KOPT-K1 (cell line): ENCODE data around the gene PITX1.

Source experiments
- H3K27ac ChIP-seq: fragments of 200-600 bp; sonication (generic); 2 replicates; pipeline ENCODE4 v1.5.1; 2016; ENCODE audit warnings: antibody characterized with exemption, mild to moderate bottlenecking, low read depth, low read length; ENCODE audit not compliant: poor library complexity, severe bottlenecking
- H3K36me3 ChIP-seq: fragments of 200-600 bp; sonication (generic); 2 replicates; pipeline ENCODE4 v1.5.1; 2017; ENCODE audit warnings: antibody characterized with exemption, mild to moderate bottlenecking, low read length, moderate library complexity; ENCODE audit not compliant: insufficient read depth
- H3K9me3 ChIP-seq: fragments of 200-600 bp; sonication (generic); 2 replicates; pipeline ENCODE4 v1.5.1; 2017; ENCODE audit warnings: antibody characterized with exemption, low read length, mild to moderate bottlenecking; ENCODE audit not compliant: insufficient read depth, poor library complexity, severe bottlenecking

Gene PITX1

GRCh38 chr5:135030123-135030955 lies 3.7 kb downstream of the PITX1 start:
- H3K27ac ChIP-seq = no peak overlapping the region

DNA sequence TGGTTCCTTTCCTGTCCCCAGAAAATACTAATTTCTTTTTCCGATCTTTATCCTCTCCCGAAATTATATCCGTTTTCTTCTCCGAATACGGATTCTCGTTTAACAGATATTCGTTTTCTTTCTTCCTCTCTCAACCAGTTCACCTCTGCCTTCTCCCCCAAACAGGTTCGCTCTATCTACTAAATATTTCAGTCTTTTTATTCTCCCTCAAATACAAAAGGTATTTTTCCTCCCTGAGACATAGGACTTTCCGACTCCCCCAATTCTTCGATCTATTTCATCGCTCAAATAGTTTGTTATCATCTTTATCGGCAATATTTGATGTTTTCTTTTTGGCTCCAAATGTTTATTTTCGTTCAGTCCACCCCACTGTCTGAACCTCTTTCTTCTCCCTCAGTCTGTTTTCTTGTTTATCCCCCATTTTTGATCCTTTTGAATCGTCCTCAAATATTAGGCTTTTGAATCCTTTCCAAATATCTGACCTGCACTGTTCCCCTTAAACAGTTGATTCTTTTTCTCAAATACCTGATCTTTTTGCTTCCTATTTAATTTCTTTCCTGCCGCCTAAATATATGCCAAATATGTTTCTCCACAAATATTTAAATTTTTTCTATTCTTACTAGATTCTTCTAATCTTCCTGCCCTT lies 4.4 kb downstream of the PITX1 start:
- Histone ChIP-seq H3K36me3 (no peaks in the 10 kb centered on the region), H3K27ac (no peak overlapping the region)

More at GRCh38 chr5:135030123-135030955, 3.7 kb downstream of the PITX1 start:
- no peaks in the 10 kb centered on the region for H3K36me3 ChIP-seq
- H3K9me3 ChIP-seq = no peaks in the 10 kb centered on the region

GRCh38 chr5:135028791-135029476 lies 5.1 kb downstream of the PITX1 start:
- Histone ChIP-seq H3K27ac (no peak overlapping the region), H3K36me3 (no peaks in the 10 kb centered on the region)

More for the DNA sequence above, 4.4 kb downstream of the PITX1 start:
- H3K9me3 ChIP-seq = no peaks in the 10 kb centered on the region

DNA sequence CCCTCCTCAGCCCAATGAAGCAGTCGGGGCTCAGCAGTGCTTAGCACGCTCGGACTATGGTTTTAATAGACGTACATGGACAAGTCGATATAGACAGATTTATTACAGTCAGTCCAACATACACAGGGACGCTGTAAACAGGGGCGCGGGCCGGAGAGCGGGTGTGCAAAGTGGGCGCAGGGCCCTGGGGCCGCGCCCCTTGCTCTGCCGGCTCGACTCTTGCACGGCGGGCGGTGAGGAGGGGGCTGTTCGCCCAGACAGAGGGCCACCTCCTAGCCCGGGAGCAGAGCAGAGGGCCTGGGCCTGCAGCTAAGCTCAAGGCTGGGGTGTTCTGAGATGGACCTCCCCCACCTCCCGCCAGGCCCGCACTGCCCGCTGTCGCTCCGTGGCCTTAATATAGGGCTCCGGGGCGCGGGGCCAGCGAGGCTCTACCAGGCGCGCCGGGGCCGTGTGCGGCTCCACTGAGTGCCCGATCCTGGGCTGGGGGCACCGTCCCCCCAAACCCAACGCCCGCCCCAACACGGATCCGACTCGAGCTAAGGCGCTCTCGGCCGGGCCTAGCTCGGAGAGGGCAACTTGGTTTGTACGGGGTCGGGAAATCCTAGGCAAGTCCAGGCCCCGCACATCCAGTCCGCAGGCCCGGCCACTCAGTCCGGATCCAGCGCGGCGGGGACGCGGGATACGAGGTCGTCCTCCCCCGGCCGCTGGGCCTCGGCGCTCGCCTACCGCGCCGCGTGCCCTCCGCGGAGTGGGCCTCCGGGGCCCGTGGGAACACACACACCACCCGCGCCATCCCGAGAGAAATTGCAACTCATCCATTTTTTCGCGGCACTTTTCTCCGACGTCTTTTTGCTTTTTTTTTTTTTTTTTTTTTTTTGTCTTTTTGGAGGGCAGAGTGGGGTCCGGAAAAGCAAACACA lies 6.1 kb downstream of the PITX1 start:
- no peak overlapping the region for H3K27ac ChIP-seq
- no peaks in the 10 kb centered on the region for H3K9me3 ChIP-seq
- no peaks in the 10 kb centered on the region for H3K36me3 ChIP-seq

More at GRCh38 chr5:135028791-135029476, 5.1 kb downstream of the PITX1 start:
- no peaks in the 10 kb centered on the region for H3K9me3 ChIP-seq

GRCh38 chr5:135027266-135027696 lies 6.7 kb downstream of the PITX1 start:
- H3K36me3 ChIP-seq = no peaks in the 10 kb centered on the region
- H3K9me3 ChIP-seq = no peaks in the 10 kb centered on the region
- no peak overlapping the region for H3K27ac ChIP-seq

DNA sequence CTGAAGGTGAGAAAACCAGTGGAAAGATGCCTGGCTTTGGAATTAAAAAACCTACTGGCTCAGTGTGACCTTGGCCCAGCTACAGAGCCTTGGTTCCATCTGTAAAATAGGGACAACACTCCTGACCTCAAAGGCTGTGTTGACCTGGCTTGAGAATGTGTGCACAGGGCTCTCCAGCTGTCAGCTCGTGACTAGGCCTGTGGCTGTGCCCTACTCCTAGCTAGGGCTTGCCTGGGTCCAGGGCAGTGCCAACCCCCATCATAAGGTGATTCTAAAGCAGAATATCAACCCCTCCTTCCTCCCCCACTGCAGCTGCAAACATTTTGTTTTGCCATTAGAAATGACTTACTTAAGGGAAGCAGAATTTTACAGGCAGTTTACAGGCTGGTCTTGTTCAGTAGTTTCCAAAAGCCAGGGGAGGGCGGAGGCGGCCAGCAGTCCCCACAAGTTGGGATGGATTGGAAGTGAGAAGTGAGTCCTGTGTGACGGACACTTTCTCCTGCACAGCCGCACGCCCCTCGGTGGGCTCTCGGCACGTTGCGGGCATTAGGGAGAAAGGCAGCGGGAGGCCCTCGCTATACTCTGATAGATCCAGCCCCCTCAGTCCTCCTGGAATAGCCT lies 7.3 kb downstream of the PITX1 start:
- Histone ChIP-seq H3K27ac (no peak overlapping the region), H3K9me3 (no peaks in the 10 kb centered on the region), H3K36me3 (no peaks in the 10 kb centered on the region)

DNA sequence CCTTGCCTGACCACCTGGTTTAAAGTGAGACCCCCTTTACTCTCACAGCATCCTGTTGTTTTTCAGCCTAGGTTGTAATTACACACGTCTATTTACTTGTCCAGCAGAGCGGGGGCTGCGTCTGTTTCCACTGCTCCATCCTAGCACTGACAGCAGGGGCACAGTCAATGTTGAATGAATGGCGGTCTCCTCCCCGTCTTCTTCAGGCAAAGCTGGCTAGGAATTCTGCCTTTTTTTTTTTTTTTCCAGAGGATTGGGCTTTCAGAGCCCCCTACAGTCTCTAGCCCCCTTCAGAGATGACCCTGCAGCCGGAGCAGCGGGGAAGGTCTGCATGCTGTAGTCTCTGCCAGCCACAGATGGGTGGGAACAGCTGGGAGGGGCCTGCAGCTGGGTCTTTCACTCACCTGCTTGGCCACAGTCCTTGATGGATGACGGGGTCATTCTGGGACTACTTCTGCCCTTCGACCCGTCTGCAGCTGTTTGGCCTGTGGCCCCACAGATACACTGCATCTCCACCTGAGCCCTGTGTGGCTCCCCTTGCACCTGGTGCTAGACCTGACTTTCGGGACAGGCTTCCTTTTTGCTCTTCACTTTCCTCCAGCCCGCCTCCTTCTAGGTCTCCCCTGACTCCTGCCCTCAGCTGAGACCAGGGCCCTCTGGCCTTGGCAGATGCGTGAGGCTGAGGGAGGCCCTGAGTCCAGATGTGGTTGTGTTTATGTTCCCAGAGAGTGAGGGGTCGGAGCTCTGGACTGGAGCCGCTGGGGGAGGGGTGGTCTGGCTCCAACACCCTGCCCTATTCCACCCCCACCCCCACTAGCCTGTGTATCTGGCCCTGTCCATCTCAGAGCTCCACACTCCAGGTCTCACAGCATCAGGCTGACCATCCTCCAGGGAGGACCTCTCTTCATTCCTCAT lies 8.0 kb downstream of the PITX1 start:
- Histone ChIP-seq H3K9me3 (no peaks in the 10 kb centered on the region), H3K27ac (no peak overlapping the region), H3K36me3 (no peaks in the 10 kb centered on the region)

DNA sequence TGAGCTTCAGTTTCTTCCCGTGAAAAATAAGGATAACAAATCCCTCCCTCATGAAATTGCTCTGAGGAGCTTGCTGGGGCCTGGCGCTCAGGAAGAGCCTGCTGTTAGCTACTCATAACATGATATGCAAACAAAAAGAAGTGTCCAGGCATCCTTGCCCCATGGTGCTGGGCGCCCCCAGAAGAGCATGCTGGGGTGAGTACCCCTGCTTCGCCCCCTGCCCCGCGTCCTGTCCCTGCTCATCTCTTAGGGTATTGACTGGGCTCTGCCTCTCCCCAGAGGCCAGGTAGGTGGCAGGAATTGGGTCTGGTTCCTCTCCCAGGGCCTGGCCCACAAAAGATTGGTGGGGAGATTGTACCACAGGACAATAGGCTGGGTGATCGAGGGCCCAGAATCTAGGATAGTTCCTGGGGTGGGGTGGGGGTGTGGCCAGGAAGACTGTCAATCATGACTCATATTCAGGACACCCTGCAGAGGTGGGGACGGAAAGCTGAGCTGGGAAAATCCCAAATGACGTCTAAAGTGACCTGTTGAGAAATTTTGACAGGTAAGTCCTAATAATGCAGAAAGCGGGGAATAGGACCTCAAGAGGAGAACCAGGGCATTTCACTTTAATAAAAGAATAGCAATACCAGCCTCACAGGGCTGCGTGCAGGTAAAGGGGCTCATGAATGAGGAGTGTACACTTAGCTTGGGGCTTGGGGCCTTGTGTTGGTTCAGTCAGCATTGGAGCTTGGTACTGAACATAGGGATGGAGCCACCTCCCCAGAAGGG lies 8.9 kb downstream of the PITX1 start:
- Histone ChIP-seq H3K9me3 (no peaks in the 10 kb centered on the region), H3K36me3 (no peaks in the 10 kb centered on the region), H3K27ac (no peak overlapping the region)

GRCh38 chr5:135020111-135020895 lies 13.7 kb downstream of the PITX1 start:
- no peaks in the 10 kb centered on the region for H3K9me3 ChIP-seq
- H3K36me3 ChIP-seq = no peaks in the 10 kb centered on the region
- H3K27ac ChIP-seq = no peak overlapping the region

DNA sequence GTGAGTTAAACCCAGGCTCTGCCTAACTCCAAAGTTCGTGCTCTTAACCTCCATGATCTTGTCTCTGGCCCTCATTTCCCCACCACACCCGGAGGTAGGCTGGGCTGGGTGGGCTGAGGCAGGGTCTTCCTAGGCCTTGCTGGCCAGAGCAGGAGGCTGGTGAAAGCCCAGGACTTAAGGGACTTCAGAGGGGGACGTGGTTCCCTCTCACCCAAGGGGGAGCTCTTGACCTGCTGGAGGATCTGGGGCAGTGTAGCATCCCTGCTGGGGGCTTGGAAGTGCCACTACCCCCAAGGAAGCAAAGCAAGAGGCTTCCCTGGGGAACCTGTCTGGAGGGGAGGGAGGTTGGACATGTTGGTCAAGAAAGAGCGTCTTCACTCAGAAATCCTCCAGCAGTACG lies 14.7 kb downstream of the PITX1 start:
- Histone ChIP-seq H3K36me3 (no peaks in the 10 kb centered on the region), H3K9me3 (no peaks in the 10 kb centered on the region), H3K27ac (no peak overlapping the region)

GRCh38 chr5:135018457-135018856 lies 15.6 kb downstream of the PITX1 start:
- Histone ChIP-seq H3K36me3 (no peaks in the 10 kb centered on the region), H3K27ac (no peak overlapping the region), H3K9me3 (no peaks in the 10 kb centered on the region)

DNA sequence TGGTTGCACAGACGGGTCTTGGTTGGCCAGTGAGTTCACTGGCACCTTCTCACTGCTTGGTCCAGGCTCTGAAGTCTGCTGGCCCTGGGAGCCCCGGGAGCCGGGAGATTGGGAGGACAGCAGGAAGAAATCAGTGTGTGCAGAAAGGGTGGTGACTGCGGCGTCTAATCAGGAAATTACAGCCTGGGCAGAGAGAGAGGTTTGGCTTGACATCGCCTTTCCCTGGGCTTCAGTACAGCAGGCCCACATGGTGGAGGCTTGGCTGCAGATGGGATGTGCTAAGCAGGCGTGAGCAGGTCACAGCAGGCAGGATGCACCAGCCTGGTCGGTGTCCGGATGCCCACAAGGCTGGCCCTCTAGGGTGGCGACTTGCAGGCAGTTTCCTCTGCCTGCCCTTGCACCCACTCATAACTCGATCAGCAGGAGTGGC lies 17.2 kb downstream of the PITX1 start:
- Histone ChIP-seq H3K9me3 (no peaks in the 10 kb centered on the region), H3K36me3 (no peaks in the 10 kb centered on the region), H3K27ac (no peak overlapping the region)
